Measurements from ENCODE around the gene CRACR2B. TPM values are rescaled to one million over a fixed set of nuclear protein-coding genes. Genes with fewer than 3 reads are reported as not detected.
A peak's percentile ranks its signal among the peaks of the same experiment; 100 is the strongest.

Gene CRACR2B
- total and polyA plus RNA-seq, 2 of the 13 experiments (the other 11 are each of a cell fraction or from before 2014, with no cell fraction given), result 14.9 to 21.0 TPM

DNA sequence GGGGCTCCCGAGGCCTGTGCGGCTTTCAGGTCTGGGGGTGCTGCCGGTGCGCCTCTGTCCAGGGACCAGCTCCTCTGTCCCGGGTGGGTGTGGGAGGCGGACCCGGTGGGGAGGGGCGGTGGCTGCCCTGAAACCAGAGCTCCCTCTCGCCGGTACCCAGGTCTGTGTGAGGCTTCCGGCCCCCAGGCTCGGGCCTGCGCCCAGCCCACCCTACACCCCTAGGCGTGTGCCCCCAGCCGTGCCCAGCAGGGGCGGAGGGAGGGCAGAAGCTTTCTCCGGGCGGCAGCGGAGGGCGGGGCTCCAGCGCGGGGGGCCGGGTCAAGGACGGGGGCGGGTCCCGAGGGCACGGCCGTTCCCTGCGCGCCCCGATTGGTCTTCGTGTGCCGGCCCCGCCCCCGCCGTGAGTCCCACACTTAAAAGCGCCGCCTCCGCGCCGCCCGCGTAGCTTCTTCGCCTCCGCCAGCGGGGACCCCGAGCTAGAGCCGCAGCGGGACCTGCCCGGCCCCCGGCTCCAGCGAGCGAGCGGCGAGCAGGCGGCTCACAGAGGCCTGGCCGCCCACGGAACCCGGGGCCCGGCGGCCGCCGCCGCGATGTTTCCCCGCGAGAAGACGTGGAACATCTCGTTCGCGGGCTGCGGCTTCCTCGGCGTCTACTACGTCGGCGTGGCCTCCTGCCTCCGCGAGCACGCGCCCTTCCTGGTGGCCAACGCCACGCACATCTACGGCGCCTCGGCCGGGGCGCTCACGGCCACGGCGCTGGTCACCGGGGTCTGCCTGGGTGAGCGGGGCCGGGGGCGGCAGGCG is 8.4 kb upstream of the CRACR2B start (continued):
- TF ChIP-seq, protein P1, sequence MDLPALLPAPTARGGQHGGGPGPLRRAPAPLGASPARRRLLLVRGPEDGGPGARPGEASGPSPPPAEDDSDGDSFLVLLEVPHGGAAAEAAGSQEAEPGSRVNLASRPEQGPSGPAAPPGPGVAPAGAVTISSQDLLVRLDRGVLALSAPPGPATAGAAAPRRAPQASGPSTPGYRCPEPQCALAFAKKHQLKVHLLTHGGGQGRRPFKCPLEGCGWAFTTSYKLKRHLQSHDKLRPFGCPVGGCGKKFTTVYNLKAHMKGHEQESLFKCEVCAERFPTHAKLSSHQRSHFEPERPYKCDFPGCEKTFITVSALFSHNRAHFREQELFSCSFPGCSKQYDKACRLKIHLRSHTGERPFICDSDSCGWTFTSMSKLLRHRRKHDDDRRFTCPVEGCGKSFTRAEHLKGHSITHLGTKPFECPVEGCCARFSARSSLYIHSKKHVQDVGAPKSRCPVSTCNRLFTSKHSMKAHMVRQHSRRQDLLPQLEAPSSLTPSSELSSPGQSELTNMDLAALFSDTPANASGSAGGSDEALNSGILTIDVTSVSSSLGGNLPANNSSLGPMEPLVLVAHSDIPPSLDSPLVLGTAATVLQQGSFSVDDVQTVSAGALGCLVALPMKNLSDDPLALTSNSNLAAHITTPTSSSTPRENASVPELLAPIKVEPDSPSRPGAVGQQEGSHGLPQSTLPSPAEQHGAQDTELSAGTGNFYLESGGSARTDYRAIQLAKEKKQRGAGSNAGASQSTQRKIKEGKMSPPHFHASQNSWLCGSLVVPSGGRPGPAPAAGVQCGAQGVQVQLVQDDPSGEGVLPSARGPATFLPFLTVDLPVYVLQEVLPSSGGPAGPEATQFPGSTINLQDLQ (CRISPR knock-in tag; IDR thresholded peaks at IDR 0.05), result 0 out of 2 replicates have a peak, but pooled peaks have one; percentile 34
- TF ChIP-seq, protein P2, sequence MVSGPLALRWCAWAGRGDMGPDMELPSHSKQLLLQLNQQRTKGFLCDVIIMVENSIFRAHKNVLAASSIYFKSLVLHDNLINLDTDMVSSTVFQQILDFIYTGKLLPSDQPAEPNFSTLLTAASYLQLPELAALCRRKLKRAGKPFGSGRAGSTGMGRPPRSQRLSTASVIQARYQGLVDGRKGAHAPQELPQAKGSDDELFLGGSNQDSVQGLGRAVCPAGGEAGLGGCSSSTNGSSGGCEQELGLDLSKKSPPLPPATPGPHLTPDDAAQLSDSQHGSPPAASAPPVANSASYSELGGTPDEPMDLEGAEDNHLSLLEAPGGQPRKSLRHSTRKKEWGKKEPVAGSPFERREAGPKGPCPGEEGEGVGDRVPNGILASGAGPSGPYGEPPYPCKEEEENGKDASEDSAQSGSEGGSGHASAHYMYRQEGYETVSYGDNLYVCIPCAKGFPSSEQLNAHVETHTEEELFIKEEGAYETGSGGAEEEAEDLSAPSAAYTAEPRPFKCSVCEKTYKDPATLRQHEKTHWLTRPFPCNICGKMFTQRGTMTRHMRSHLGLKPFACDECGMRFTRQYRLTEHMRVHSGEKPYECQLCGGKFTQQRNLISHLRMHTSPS (CRISPR knock-in tag; IDR thresholded peaks at IDR 0.05; ENCODE audit: low read depth), result peak; percentile 89
- no peak for TF ChIP-seq ELF1 (CRISPR knock-in tag; IDR thresholded peaks at IDR 0.05)
- TF ChIP-seq ZNF605 (CRISPR knock-in tag; IDR thresholded peaks at IDR 0.05), result peak; percentile 7; the same call in 1 of the 2 replicates
- TF ChIP-seq, protein P3, sequence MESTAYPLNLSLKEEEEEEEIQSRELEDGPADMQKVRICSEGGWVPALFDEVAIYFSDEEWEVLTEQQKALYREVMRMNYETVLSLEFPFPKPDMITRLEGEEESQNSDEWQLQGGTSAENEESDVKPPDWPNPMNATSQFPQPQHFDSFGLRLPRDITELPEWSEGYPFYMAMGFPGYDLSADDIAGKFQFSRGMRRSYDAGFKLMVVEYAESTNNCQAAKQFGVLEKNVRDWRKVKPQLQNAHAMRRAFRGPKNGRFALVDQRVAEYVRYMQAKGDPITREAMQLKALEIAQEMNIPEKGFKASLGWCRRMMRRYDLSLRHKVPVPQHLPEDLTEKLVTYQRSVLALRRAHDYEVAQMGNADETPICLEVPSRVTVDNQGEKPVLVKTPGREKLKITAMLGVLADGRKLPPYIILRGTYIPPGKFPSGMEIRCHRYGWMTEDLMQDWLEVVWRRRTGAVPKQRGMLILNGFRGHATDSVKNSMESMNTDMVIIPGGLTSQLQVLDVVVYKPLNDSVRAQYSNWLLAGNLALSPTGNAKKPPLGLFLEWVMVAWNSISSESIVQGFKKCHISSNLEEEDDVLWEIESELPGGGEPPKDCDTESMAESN (CRISPR knock-in tag; conservative IDR thresholded peaks at IDR 0.05), result peak; percentile 39; the same call in 1 of the 2 replicates
- peak; percentile 62; the same call in 1 of the 2 replicates for TF ChIP-seq ZSCAN20 (CRISPR knock-in tag; IDR thresholded peaks at IDR 0.05; ENCODE audit: borderline replicate concordance)
- no peak for TF ChIP-seq HNF4A (CRISPR knock-in tag; IDR thresholded peaks at IDR 0.05)
- 0 out of 2 replicates have a peak, but pooled peaks have one; percentile 67 for TF ChIP-seq HOXD1 (CRISPR knock-in tag; IDR thresholded peaks at IDR 0.05)
- TF ChIP-seq, protein P4, sequence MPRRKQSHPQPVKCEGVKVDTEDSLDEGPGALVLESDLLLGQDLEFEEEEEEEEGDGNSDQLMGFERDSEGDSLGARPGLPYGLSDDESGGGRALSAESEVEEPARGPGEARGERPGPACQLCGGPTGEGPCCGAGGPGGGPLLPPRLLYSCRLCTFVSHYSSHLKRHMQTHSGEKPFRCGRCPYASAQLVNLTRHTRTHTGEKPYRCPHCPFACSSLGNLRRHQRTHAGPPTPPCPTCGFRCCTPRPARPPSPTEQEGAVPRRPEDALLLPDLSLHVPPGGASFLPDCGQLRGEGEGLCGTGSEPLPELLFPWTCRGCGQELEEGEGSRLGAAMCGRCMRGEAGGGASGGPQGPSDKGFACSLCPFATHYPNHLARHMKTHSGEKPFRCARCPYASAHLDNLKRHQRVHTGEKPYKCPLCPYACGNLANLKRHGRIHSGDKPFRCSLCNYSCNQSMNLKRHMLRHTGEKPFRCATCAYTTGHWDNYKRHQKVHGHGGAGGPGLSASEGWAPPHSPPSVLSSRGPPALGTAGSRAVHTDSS (CRISPR knock-in tag; conservative IDR thresholded peaks at IDR 0.05), result 0 out of 2 replicates have a peak, but pooled peaks have one; percentile 31
- 0 out of 2 replicates have a peak, but pooled peaks have one; percentile 27 for TF ChIP-seq ZNF761 (CRISPR knock-in tag; conservative IDR thresholded peaks at IDR 0.05)
- no peak; the same call in 1 of the 2 replicates for TF ChIP-seq KMT2A (CRISPR knock-in tag; IDR thresholded peaks at IDR 0.05)
- TF ChIP-seq, protein P5, sequence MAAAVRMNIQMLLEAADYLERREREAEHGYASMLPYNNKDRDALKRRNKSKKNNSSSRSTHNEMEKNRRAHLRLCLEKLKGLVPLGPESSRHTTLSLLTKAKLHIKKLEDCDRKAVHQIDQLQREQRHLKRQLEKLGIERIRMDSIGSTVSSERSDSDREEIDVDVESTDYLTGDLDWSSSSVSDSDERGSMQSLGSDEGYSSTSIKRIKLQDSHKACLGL (CRISPR knock-in tag; IDR thresholded peaks at IDR 0.05), result 0 out of 2 replicates have a peak, but pooled peaks have one; percentile 20
- TF ChIP-seq ZNF883 (CRISPR knock-in tag; IDR thresholded peaks at IDR 0.05; ENCODE audit: not compliant biosample characterization), result peak; percentile 55
- 0 out of 2 replicates have a peak, but pooled peaks have one; percentile 43 for TF ChIP-seq TBX2 (CRISPR knock-in tag; IDR thresholded peaks at IDR 0.05; ENCODE audit: borderline replicate concordance)
- no peak for TF ChIP-seq ZNF10 (CRISPR knock-in tag; IDR thresholded peaks at IDR 0.05; ENCODE audit: borderline replicate concordance, low read depth)
- TF ChIP-seq ZNF546 (CRISPR knock-in tag; conservative IDR thresholded peaks at IDR 0.05), result peak; percentile 59; the same call in 1 of the 2 replicates
- TF ChIP-seq ATF7-NPFF (CRISPR knock-in tag; IDR thresholded peaks at IDR 0.05; ENCODE audit: low read depth), result peak; percentile 81; the same call in 1 of the 2 replicates
- TF ChIP-seq MXD4 (CRISPR knock-in tag; IDR thresholded peaks at IDR 0.05), result 0 out of 2 replicates have a peak, but pooled peaks have one; percentile 65
- TF ChIP-seq KMT2B (CRISPR knock-in tag; IDR thresholded peaks at IDR 0.05), result no peak
- TF ChIP-seq ZFP36L1 (CRISPR knock-in tag; IDR thresholded peaks at IDR 0.05), result peak; percentile 35

Data from HepG2 (cell line).